Smooth muscle cell (in vitro differentiated cells): ENCODE measurements around the gene PML. TPM values are rescaled to one million over a fixed set of nuclear protein-coding genes. Genes with fewer than 3 reads are reported as not detected.

Source experiments
- DNase-seq: peaks from one replicate; lab custom pipeline; 2025; ENCODE audit not compliant: unreplicated experiment; lab: John Stamatoyannopoulos, UW
- H2AFZ ChIP-seq: fragments of 200-600 bp; sonication (generic); 2 replicates; pipeline ENCODE4 v1.6.0; 2016; ENCODE audit warnings: antibody characterized with exemption, low read depth, mild to moderate bottlenecking
- H3F3A ChIP-seq: fragments of 200-600 bp; sonication (generic); 2 replicates; pipeline ENCODE4 v1.6.0; 2017; ENCODE audit warnings: antibody characterized with exemption, low read depth
- H3K27ac ChIP-seq: fragments of 200-600 bp; sonication (generic); 2 replicates; pipeline ENCODE4 v1.5.1; 2016; ENCODE audit warnings: low read depth, mild to moderate bottlenecking
- H3K27me3 ChIP-seq: fragments of 200-600 bp; sonication (generic); 2 replicates; pipeline ENCODE4 v1.6.1; 2016; ENCODE audit warnings: low read depth, mild to moderate bottlenecking
- H3K36me3 ChIP-seq: fragments of 200-600 bp; sonication (generic); 2 replicates; pipeline ENCODE4 v1.5.1; 2016; ENCODE audit warnings: low read depth
- H3K4me1 ChIP-seq: fragments of 200-600 bp; sonication (generic); 2 replicates; pipeline ENCODE4 v1.5.1; 2016; ENCODE audit warnings: low read depth
- H3K4me2 ChIP-seq: fragments of 200-600 bp; sonication (generic); 2 replicates; pipeline ENCODE4 v1.6.0; 2016; ENCODE audit warnings: mild to moderate bottlenecking
- H3K4me3 ChIP-seq: fragments of 200-600 bp; sonication (generic); 2 replicates; pipeline ENCODE4 v1.5.1; 2016; ENCODE audit warnings: mild to moderate bottlenecking
- H3K79me2 ChIP-seq: fragments of 200-600 bp; sonication (generic); 2 replicates; pipeline ENCODE4 v1.6.0; 2016; ENCODE audit warnings: low read depth, mild to moderate bottlenecking
- H3K9ac ChIP-seq: fragments of 200-600 bp; sonication (generic); 2 replicates; pipeline ENCODE4 v1.6.0; 2016; ENCODE audit warnings: low read depth
- H3K9me3 ChIP-seq: fragments of 200-600 bp; sonication (generic); replicated peaks from 2 replicates; pipeline ENCODE4 v1.5.1; 2016; ENCODE audit warnings: low read depth
- H4K20me1 ChIP-seq: fragments of 200-600 bp; sonication (generic); 2 replicates; pipeline ENCODE4 v1.6.0; 2016; ENCODE audit warnings: low read depth
- WGBS: methylation state at CpG from one replicate; pipeline ENCODE4 v1.1.7; 2016; ENCODE audit warnings: low lambda C conversion rate; 5-methylcytosine and 5-hydroxymethylcytosine counted together
- polyA plus RNA-seq: library from polyadenylated mRNA; unstranded; fragments of >200 nt; fragmentation: Nextera tagmentation; extraction: Ambion mirVana; gene quantifications from 2 replicates; pipeline ENCODE4 v1.2.1, GENCODE V29; 2016
- total RNA-seq: library from RNA; depleted of rRNA; stranded (reverse); fragments of >200 nt; gene quantifications from 2 replicates; pipeline ENCODE4 v1.2.3, GENCODE V29; 2014
- TF ChIP-seq, protein P1 (sequence below): fragments of 200-600 bp; sonication (generic); IDR thresholded peaks from 2 replicates; pipeline ENCODE4 v1.5.1; 2017; ENCODE audit warnings: borderline replicate concordance, mild to moderate bottlenecking, antibody characterized with exemption; ENCODE audit not compliant: insufficient read depth, poor library complexity, severe bottlenecking

The PML gene
- total and polyA plus RNA-seq, 2 experiments from 2014 or later = 33.7 to 34.1 TPM

DNA sequence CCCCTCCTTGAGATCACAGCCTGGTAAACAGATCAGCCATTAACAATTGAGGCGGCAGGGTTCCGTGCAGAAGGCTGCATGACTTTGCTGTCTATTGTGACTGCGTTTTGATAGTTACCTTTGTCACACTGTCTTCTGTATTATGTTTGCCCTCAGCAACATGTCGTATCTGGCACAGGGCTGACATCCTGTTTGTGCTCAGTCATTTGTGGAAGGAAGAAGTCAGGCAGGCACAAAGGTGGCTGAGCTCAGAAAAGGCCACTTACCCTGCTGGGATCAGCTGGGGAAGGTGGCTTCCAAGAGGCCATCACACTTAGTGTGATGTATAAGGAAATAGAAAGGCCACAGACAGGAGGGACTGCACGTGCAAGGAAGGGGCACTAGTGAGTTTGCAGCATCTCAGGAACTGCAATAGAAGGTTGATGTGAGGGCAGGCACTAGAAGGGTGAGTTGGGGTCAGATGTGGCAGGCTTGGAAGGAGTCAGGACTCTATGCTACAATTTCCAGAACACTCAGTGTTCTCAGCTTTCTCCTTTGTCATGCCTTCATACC is 13.4 kb downstream of the PML start:
- Histone ChIP-seq H3K4me1 (no peaks in the 10 kb centered on the region), H3K79me2 (peaks cover 43% of the 10 kb centered on the region), H3K4me3 (no peak overlapping the region), H3K27me3 (no peaks in the 10 kb centered on the region), H3K4me2 (no peak overlapping the region), H3F3A (no peaks in the 10 kb centered on the region), H3K9me3 (no peaks in the 10 kb centered on the region), H4K20me1 (peaks cover 84% of the 10 kb centered on the region), H3K9ac (no peak overlapping the region), H3K36me3 (no peaks in the 10 kb centered on the region), H3K27ac (no peak overlapping the region), H2AFZ (no peak overlapping the region)
- DNase-seq = no peak
- WGBS = 90% methylated on average over 5 of the region's 5 CpGs
- TF ChIP-seq, protein P1, sequence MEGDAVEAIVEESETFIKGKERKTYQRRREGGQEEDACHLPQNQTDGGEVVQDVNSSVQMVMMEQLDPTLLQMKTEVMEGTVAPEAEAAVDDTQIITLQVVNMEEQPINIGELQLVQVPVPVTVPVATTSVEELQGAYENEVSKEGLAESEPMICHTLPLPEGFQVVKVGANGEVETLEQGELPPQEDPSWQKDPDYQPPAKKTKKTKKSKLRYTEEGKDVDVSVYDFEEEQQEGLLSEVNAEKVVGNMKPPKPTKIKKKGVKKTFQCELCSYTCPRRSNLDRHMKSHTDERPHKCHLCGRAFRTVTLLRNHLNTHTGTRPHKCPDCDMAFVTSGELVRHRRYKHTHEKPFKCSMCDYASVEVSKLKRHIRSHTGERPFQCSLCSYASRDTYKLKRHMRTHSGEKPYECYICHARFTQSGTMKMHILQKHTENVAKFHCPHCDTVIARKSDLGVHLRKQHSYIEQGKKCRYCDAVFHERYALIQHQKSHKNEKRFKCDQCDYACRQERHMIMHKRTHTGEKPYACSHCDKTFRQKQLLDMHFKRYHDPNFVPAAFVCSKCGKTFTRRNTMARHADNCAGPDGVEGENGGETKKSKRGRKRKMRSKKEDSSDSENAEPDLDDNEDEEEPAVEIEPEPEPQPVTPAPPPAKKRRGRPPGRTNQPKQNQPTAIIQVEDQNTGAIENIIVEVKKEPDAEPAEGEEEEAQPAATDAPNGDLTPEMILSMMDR = no peak

GRCh38 chr15:74008901-74009300 is 14.4 kb downstream of the PML start:
- peaks cover 85% of the 10 kb centered on the region for H4K20me1 ChIP-seq
- DNase-seq = no peak
- H3K9me3 ChIP-seq = no peaks in the 10 kb centered on the region
- H3K9ac ChIP-seq = no peak overlapping the region
- 96% methylated on average over 3 of the region's 3 CpGs for WGBS
- peaks cover 42% of the 10 kb centered on the region for H3K79me2 ChIP-seq
- H3K27ac ChIP-seq = no peak overlapping the region
- TF ChIP-seq, protein P1 = no peak
- no peaks in the 10 kb centered on the region for H3K36me3 ChIP-seq
- no peaks in the 10 kb centered on the region for H3F3A ChIP-seq
- no peaks in the 10 kb centered on the region for H3K27me3 ChIP-seq
- no peak overlapping the region for H3K4me2 ChIP-seq
- no peaks in the 10 kb centered on the region for H3K4me1 ChIP-seq
- H2AFZ ChIP-seq = no peak overlapping the region
- H3K4me3 ChIP-seq = no peak overlapping the region

GRCh38 chr15:74010929-74011540 is 16.5 kb downstream of the PML start:
- DNase-seq = no peak
- H3K9me3 ChIP-seq = no peaks in the 10 kb centered on the region
- no peaks in the 10 kb centered on the region for H3F3A ChIP-seq
- H3K36me3 ChIP-seq = no peaks in the 10 kb centered on the region
- no peak overlapping the region for H3K4me3 ChIP-seq
- H3K27me3 ChIP-seq = no peaks in the 10 kb centered on the region
- H3K79me2 ChIP-seq = peaks cover 25% of the 10 kb centered on the region
- H3K9ac ChIP-seq = no peak overlapping the region
- H3K4me1 ChIP-seq = no peaks in the 10 kb centered on the region
- no peak overlapping the region for H2AFZ ChIP-seq
- 93% methylated on average over 2 of the region's 2 CpGs for WGBS
- H3K4me2 ChIP-seq = no peak overlapping the region
- TF ChIP-seq, protein P1 = no peak
- H4K20me1 ChIP-seq = peaks cover 82% of the 10 kb centered on the region
- no peak overlapping the region for H3K27ac ChIP-seq

DNA sequence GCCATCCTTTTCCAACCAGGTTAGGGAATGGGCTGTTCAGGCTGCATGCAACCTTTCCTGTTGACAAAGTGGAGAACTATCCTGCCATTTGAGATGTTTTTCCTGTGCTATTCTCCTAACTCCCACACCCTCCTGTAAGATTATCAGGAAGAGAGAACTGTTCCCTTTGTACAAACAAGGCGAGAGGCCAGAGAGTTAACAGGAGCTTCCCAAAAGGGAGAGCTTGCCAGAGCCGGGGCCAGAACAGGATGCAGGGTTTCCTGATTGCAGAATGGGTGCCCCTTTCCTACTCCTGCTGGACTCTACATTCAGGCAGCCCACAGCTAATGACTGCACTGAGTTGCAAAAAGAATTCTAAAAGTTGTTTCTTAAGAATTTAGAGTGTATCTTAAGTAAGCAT is 17.1 kb downstream of the PML start:
- TF ChIP-seq, protein P1 = no peak
- no peak for DNase-seq
- H3K27ac ChIP-seq = no peak overlapping the region
- H3K4me3 ChIP-seq = no peak overlapping the region
- H3K36me3 ChIP-seq = no peaks in the 10 kb centered on the region
- no peaks in the 10 kb centered on the region for H3K9me3 ChIP-seq
- no peaks in the 10 kb centered on the region for H3K4me1 ChIP-seq
- H3F3A ChIP-seq = no peaks in the 10 kb centered on the region
- no peaks in the 10 kb centered on the region for H3K27me3 ChIP-seq
- H3K79me2 ChIP-seq = peaks cover 25% of the 10 kb centered on the region
- peaks cover 82% of the 10 kb centered on the region for H4K20me1 ChIP-seq
- no peak overlapping the region for H3K4me2 ChIP-seq
- WGBS = 43% methylated on average over 2 of the region's 2 CpGs
- H3K9ac ChIP-seq = no peak overlapping the region
- no peak overlapping the region for H2AFZ ChIP-seq
